Tibial nerve (tissue), 4 donors: ENCODE results near the gene PRPF19. TPM values are rescaled to one million over a fixed set of nuclear protein-coding genes. Genes with fewer than 3 reads are reported as not detected.
A peak's percentile ranks its signal among the peaks of the same experiment; 100 is the strongest.

Experiments used
- DNase-seq, 2 donors: peaks; one replicate each; pipeline ENCODE4 v3.0.0-alpha.2; 2019; ENCODE audit warnings: low spot score in 2 of 2
- H3K27ac ChIP-seq, 4 donors: fragments of 200-600 bp; sonication (generic) in 3 of 4; one replicate each; pipeline ENCODE4 v1.5.1; 2017 to 2019; ENCODE audit warnings: mild to moderate bottlenecking in 1 of 4
- H3K27me3 ChIP-seq, 2 donors: fragments of 200-600 bp; sonication (generic) in 1 of 2; one replicate each; pipeline versions ENCODE4 v1.5.1 to v1.6.0; 2017 to 2019
- H3K36me3 ChIP-seq, 3 donors: fragments of 200-600 bp; sonication (generic); one replicate each; pipeline ENCODE4 v1.5.1; 2018 to 2019
- H3K4me1 ChIP-seq, 4 donors: fragments of 200-600 bp; sonication (generic) in 3 of 4; one replicate each; pipeline ENCODE4 v1.5.1; 2017 to 2019
- H3K4me3 ChIP-seq, 4 donors: fragments of 200-600 bp; sonication (generic) in 3 of 4; one replicate each; pipeline ENCODE4 v1.5.1; 2017 to 2019; ENCODE audit warnings: mild to moderate bottlenecking in 1 of 4, moderate library complexity in 1 of 4
- H3K9me3 ChIP-seq, 4 donors: fragments of 200-600 bp; sonication (generic) in 3 of 4; one replicate each; pipeline ENCODE4 v1.5.1; 2017 to 2019
- CTCF ChIP-seq, 5 experiments: fragments of 200-600 bp in 3 of 5; fragments of 450-650 bp in 2 of 5; sonication (generic) in 3 of 5; IDR thresholded peaks; one replicate each; pipeline ENCODE4 v1.5.1; 2016 to 2019; ENCODE audit warnings: antibody characterized with exemption in 5 of 5, mild to moderate bottlenecking in 3 of 5, moderate library complexity in 2 of 5
- EP300 ChIP-seq, 2 donors: sonication (generic); formaldehyde crosslinking; IDR thresholded peaks; one replicate each; pipeline ENCODE4 v1.6.1; 2017; ENCODE audit warnings: antibody characterized with exemption in 2 of 2, mild to moderate bottlenecking in 1 of 2
- POLR2A ChIP-seq, 2 donors: fragments of 450-650 bp; IDR thresholded peaks; one replicate each; pipeline ENCODE4 v1.6.1; 2017; ENCODE audit warnings: antibody characterized with exemption in 2 of 2, mild to moderate bottlenecking in 2 of 2, moderate library complexity in 2 of 2
- WGBS, 2 donors: methylation state at CpG; one replicate each; pipeline ENCODE4 v1.1.5; 2018; 5-methylcytosine and 5-hydroxymethylcytosine counted together
- total RNA-seq, 4 donors: library from RNA; depleted of rRNA; stranded (reverse); fragments of >200 nt; gene quantifications; one replicate each; pipeline ENCODE4 v1.1.0, GENCODE V29; 2016

PRPF19 gene
- total RNA-seq, 4 donors from 2014 or later, result 49.6 to 92.0 (median 55.5) TPM

- H3K36me3 ChIP-seq, result peaks cover 0 to 37% (median 10%) of the 10 kb centered on the region in 3 donors
- peak overlapping the region in 3 of 4 donors; percentile 44 to 98 (median 92) for H3K27ac ChIP-seq
- no peaks in the 10 kb centered on the region for H3K27me3 ChIP-seq
- H3K9me3 ChIP-seq, result no peaks in the 10 kb centered on the region
- peaks cover 0 to 62% (median 18%) of the 10 kb centered on the region in 4 donors for H3K4me1 ChIP-seq
- DNase-seq, result no peak
- TF ChIP-seq POLR2A (IDR thresholded peaks at IDR 0.05) (no peak), EP300 (IDR thresholded peaks at IDR 0.05) (no peak), CTCF (IDR thresholded peaks at IDR 0.05) (no peak)
- 22 to 27% methylated on average over 2 of the region's 2 CpGs for WGBS, 2 donors
- H3K4me3 ChIP-seq, result no peak overlapping the region
Measured at GRCh38 chr11:60947700-60948099, 41.3 kb upstream of the PRPF19 start.

GRCh38 chr11:60946601-60947264, 40.3 kb upstream of the PRPF19 start:
- Histone ChIP-seq H3K36me3 (peaks cover 0 to 47% (median 10%) of the 10 kb centered on the region in 3 donors), H3K4me1 (peaks cover 0 to 67% (median 18%) of the 10 kb centered on the region in 4 donors), H3K27me3 (no peaks in the 10 kb centered on the region), H3K27ac (peak overlapping the region in 2 of 4 donors; percentile 46 to 98), H3K4me3 (no peak overlapping the region), H3K9me3 (no peaks in the 10 kb centered on the region)
- TF ChIP-seq POLR2A (IDR thresholded peaks at IDR 0.05) (no peak), EP300 (IDR thresholded peaks at IDR 0.05) (no peak), CTCF (IDR thresholded peaks at IDR 0.05) (no peak)
- 58 to 63% methylated on average over 15 of the region's 15 CpGs for WGBS, 2 donors
- DNase-seq, result no peak

DNA sequence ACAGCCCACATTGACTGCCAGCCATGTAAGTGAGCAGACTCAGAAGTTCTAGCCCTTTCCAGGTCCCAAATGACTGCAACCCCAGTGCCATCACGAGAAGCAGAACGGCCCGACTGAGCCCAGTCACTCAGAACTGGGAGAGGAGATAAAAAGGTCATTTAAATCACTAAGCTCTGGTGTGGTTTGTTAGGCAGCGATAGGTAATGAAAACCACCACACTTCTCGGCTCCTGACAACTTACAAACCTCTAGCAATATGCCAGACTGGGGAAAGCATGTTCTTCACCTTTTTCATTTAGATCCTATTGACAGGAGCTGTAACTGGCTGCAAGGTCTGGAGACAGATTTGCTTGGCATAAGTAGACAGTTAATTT, 38.9 kb upstream of the PRPF19 start:
- Histone ChIP-seq H3K36me3 (peaks cover 0 to 61% (median 10%) of the 10 kb centered on the region in 3 donors), H3K9me3 (no peaks in the 10 kb centered on the region), H3K27me3 (no peaks in the 10 kb centered on the region), H3K4me1 (peaks cover 0 to 58% (median 16%) of the 10 kb centered on the region in 4 donors), H3K4me3 (no peak overlapping the region), H3K27ac (no peak overlapping the region)
- no peak for TF ChIP-seq CTCF (IDR thresholded peaks at IDR 0.05)
- no peak for TF ChIP-seq POLR2A (IDR thresholded peaks at IDR 0.05)
- WGBS, 2 donors, result 90 to 91% methylated on average over 4 to 5 of the region's 5 CpGs
- DNase-seq, result no peak

DNA sequence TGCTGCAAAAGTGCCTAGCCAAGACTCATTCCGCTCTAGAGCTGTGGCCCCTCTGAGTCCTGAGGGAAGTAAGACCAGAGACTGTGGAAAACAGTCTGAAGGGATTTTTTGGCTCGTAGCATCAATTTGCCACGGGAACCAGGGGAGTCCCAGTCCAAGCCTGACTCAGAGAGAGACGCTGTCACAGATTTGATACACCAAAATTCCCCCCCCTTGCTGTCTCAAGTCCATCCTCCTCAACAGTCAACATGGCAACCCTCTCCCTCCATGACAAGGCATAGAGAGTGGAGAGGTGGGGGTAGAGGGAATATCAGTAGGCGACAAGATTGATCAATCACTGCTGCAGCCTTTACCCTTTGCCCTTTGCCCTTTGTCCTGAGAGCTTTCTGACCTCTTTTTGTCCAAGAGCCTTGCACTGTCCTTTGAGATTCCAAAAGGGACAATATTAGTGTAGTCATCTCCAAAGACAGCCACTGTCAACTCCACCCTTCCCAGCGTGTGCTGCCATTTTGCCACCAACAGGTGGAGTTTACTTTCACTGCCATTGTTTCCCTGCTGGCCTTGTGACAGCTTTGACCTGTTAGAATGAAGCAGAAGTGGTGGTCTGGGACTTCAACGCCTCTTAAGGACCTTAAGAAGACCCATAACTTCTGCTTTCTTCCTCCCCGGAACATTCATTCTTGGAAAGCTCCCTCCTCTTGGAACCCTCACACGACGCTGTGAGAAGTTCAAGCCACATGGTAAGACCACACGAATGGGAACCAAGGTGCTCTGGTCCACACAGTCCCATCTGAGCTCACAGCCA, 38.3 kb upstream of the PRPF19 start:
- H3K4me1 ChIP-seq, result peaks cover 0 to 52% (median 13%) of the 10 kb centered on the region in 4 donors
- TF ChIP-seq EP300 (IDR thresholded peaks at IDR 0.05) (no peak), CTCF (IDR thresholded peaks at IDR 0.05) (peak in 2 of 5 experiments; percentile 10 to 22)
- peaks cover 0 to 67% (median 10%) of the 10 kb centered on the region in 3 donors for H3K36me3 ChIP-seq
- no peak overlapping the region for H3K4me3 ChIP-seq
- 82% methylated on average over 11 of the region's 11 CpGs for WGBS, 2 donors
- H3K9me3 ChIP-seq, result no peaks in the 10 kb centered on the region
- no peak for DNase-seq
- no peaks in the 10 kb centered on the region for H3K27me3 ChIP-seq
- H3K27ac ChIP-seq, result no peak overlapping the region
